Right hindlimb (tissue), 1 donor: ENCODE measurements around the gene HSPB1.
A peak's percentile ranks its signal among the peaks of the same experiment; 100 is the strongest.
"Not testable (repeated sequence)": the region's sequence is repeated elsewhere in the genome, so short reads cannot be mapped to it uniquely, and the experiment has no call there.

Source experiments
- DNase-seq: peaks from one replicate; pipeline ENCODE4 v3.0.0-alpha.2; 2018

HSPB1 gene

GRCh38 chr7:76335417-76335816 lies 32.9 kb downstream of the HSPB1 start:
- not testable (repeated sequence) for DNase-seq

DNA sequence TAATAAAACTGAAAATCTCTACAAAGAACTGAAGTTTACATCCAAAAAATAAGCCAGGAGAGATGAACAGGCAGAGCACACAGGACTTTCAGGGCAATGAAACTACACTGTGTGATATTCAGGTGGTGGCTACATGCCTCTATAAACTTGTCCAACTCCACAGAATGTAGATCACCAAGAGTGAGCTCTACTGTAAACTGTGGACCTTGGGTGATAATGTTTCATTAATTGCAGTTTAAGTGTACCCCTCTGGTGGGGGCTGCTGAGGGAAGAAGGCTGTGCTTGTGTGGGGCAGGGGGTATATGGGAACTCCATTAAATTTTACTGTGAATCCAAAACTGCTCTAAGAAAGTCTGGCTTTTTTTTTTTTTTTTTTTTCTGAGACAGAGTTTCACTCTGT lies 33.6 kb downstream of the HSPB1 start:
- no peak for DNase-seq

DNA sequence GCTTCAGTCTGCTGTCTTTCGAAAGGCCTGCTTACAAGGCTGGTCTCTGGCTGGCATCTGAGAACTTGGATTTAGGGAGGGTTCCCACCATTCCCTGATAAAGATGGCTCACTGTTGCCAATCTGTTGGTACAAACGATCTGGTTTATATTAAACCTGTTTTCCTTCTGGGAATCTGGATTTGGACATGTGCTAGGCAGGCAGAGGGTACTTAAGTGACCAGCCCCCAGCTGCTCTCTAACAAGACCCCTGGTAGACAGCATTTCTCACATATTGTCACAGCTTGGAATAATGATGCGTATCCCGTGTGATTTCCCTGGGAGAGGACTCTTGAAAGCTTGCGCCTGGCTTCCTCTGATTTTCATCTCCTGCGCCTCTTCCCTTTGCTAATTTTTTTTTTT lies 34.7 kb downstream of the HSPB1 start:
- DNase-seq = no peak

DNA sequence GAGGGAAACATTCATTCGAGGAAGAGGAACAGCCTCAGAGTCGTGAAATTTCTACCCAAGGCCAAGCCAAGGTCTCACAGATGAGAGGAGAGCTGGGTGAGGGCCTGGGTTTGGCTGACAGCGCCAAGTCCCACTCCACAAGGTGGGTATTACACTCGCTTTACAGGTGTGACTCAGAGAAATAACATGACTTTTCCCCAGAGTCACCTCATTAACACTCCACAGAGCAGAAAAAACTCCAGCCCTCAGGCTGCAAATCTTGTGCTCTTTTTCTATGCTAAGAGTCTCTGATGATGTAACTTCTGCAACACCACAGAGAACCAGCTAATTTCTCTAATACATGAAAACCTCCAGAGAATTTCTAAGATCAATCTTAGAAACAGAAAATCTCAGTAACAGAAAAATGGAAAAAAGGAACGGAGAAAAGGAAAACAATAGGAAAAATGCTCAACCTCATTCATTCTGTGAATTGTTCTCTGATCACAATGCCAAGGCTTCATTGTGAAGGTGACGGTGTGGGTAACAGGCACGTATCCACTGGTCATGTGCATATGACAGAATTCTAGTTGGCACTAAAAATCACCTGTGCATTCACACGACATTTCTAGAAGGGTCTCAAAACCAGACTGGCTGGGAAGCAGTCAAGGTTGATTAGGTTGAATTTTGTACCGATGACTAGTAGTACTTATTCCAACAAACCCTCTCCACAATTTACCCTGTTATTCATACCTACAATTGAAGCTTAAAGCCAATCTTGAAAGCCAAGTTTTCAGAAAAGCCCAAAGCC lies 36.0 kb downstream of the HSPB1 start:
- DNase-seq = no peak

- DNase-seq = no peak
Measured at GRCh38 chr7:76340617-76341131, 38.2 kb downstream of the HSPB1 start.

DNA sequence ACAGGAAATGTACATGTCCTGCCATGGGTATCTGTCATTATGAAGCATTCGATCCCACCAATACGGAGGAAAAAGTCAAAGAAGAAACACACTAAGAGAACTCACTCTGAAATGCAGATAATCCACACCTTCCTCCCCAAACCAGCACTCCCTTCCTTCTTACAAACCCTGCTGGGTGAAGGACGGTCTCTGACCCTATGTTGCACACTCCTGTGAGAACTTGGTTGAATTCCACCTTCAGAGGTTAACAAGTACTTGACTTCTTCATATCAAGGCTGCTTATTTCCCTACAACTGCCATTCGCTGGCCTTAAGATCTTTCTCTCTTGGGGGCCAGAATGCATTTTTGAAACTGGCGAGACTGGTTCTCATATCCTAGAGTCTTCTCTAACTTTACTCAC lies 39.7 kb downstream of the HSPB1 start:
- DNase-seq = no peak

DNA sequence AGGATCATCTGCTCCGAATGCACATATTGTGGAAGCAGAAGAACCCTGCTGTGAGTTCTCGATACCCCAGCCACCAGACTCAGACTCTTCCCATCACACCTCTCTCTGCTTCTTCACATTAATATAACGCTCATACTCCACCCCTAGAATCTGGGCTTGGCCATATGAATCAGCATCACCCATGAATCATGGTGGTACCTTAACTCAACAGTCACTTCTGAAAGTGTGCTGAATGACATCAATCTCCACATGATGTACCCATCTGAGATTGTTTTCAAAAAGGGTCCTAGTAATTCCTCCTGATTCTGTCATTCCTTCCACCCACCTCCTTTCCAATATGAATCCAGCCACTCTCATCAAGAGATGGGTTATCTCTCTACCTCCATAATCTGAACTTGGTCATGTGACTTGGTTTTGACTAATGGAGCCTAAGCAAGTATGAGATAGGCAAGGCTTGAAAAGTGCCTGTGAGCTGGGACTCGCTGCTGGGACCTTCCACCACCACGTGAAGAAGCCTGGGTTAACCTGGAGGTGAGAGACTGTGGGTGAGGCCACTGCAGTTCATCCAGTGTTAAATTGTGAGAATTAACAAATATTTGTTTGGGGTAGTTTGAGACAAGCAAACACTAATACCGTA lies 40.9 kb downstream of the HSPB1 start:
- DNase-seq = no peak

GRCh38 chr7:76343931-76344321 lies 41.5 kb downstream of the HSPB1 start:
- DNase-seq = no peak

- DNase-seq = no peak
Measured at GRCh38 chr7:76346097-76346496, 43.6 kb downstream of the HSPB1 start.

GRCh38 chr7:76346778-76347177 lies 44.3 kb downstream of the HSPB1 start:
- DNase-seq = no peak

GRCh38 chr7:76347710-76348109 lies 45.2 kb downstream of the HSPB1 start:
- no peak for DNase-seq

DNA sequence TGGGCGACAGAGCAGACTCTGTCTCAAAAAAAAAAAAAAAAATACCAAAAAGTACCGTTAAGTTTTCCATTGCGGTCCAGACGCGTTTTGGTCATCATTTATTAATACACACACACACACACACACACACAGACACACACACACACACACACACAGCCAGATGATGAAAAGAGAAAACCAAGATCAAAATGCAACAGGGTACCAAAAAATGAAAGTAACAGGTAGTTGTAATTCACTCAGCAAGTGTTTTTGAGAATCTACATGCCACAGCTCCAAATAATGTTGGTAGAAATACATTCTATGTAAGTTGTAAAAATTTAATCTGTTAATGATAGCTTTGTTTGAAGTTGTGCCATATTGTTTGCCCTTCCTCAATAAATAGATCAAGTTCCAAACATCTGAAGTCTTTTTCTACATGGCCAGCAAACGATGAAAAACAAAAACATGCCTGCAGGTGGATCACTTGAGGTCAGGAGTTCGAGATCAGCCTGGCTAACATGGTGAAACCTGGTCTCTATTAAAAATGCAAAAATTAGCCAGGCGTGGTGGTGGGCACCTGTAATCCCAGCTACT lies 46.9 kb downstream of the HSPB1 start:
- DNase-seq = no peak

GRCh38 chr7:76351372-76351771 lies 48.9 kb downstream of the HSPB1 start:
- no peak for DNase-seq

GRCh38 chr7:76352193-76352592 lies 49.7 kb downstream of the HSPB1 start:
- peak; percentile 37 for DNase-seq

DNA sequence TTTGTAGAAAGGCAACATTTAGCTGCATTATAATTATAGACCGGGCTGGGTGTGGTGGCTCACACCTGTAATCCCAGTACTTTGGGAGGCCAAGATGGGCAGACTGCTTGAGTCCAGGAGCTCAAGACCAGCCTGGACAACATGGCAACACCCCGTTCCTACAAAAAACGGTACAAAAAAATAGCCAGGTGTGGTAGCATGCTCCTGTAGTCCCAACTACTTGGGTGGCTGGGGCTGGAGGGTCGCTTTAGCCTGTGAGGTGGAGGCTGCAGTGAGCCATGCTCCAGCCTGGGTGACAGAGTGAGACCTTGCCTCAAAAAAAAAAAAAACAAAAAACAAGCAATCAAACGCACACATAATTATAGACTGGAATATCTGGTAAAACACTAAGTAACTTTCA lies 51.3 kb downstream of the HSPB1 start:
- DNase-seq = no peak
